ENCODE measurements around the gene TDG. TPM values are rescaled to one million over a fixed set of nuclear protein-coding genes. Genes with fewer than 3 reads are reported as not detected.

The TDG gene
- total RNA-seq, 1 experiment from 2014 or later: 33.0 TPM

DNA sequence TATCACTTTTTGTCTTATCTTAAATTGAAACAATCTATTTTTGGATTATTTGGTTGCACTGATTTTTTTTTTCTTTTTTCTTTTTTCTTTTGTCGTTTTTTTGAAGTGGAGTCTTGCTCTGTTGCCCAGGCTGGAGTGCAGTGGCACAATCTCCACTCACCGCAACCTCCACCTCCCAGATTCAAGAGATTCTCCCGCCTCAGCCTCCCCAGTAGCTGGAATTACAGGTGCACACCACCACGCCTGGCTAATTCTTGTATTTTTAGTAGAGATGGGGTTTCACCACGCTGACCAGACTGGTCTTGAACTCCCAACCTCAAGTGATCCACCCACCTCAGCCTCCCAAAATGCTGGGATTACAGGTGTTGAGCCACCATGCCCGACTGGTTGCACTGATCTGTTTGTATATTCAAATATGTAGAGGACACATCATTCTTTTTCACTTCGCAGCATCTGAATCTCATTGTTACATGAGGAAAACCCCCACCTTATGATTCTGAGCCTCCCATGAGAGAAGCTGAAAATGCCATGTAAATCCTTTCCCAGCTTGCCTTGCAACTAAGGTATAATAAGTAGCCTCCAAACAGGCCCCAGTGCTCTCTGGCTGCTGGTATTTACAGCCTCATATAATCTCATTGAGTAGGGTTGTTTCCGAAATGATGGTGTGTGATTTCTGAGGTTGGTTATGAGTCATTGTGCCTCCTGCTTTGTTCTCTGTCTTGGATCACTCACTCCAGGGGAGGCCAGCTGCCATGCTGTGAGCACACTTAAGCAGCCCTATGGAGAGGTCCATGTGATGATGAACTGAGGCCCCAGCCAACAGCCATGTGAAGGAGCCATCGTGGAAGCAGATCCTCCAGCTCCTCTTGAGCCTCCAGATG lies 40.7 kb upstream of the TDG start (continued):
- TF ChIP-seq, protein P1, sequence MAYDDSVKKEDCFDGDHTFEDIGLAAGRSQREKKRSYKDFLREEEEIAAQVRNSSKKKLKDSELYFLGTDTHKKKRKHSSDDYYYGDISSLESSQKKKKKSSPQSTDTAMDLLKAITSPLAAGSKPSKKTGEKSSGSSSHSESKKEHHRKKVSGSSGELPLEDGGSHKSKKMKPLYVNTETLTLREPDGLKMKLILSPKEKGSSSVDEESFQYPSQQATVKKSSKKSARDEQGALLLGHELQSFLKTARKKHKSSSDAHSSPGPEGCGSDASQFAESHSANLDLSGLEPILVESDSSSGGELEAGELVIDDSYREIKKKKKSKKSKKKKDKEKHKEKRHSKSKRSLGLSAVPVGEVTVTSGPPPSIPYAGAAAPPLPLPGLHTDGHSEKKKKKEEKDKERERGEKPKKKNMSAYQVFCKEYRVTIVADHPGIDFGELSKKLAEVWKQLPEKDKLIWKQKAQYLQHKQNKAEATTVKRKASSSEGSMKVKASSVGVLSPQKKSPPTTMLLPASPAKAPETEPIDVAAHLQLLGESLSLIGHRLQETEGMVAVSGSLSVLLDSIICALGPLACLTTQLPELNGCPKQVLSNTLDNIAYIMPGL (CRISPR knock-in tag; IDR thresholded peaks at IDR 0.05): no peak
- TF ChIP-seq, protein P2, sequence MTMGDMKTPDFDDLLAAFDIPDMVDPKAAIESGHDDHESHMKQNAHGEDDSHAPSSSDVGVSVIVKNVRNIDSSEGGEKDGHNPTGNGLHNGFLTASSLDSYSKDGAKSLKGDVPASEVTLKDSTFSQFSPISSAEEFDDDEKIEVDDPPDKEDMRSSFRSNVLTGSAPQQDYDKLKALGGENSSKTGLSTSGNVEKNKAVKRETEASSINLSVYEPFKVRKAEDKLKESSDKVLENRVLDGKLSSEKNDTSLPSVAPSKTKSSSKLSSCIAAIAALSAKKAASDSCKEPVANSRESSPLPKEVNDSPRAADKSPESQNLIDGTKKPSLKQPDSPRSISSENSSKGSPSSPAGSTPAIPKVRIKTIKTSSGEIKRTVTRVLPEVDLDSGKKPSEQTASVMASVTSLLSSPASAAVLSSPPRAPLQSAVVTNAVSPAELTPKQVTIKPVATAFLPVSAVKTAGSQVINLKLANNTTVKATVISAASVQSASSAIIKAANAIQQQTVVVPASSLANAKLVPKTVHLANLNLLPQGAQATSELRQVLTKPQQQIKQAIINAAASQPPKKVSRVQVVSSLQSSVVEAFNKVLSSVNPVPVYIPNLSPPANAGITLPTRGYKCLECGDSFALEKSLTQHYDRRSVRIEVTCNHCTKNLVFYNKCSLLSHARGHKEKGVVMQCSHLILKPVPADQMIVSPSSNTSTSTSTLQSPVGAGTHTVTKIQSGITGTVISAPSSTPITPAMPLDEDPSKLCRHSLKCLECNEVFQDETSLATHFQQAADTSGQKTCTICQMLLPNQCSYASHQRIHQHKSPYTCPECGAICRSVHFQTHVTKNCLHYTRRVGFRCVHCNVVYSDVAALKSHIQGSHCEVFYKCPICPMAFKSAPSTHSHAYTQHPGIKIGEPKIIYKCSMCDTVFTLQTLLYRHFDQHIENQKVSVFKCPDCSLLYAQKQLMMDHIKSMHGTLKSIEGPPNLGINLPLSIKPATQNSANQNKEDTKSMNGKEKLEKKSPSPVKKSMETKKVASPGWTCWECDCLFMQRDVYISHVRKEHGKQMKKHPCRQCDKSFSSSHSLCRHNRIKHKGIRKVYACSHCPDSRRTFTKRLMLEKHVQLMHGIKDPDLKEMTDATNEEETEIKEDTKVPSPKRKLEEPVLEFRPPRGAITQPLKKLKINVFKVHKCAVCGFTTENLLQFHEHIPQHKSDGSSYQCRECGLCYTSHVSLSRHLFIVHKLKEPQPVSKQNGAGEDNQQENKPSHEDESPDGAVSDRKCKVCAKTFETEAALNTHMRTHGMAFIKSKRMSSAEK (CRISPR knock-in tag; IDR thresholded peaks at IDR 0.05; ENCODE audit: borderline replicate concordance): no peak

DNA sequence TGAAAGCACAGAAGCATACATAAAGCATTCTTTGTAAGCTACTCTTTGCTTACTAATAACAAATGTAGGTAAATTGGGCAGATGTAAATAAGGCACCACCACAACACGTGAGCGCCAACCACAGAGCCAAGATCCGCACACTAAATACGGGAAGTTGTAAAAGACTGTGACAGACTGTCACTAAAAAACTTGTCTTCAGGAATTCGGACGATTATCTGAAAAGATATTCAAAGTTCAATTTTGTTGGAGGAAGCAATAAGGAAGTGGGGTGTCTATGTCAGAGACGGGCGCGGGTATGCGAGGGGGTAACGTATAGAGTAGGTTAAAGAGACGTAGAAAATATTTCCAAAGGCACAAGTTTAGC lies 37.0 kb upstream of the TDG start:
- H3K9me3 Mint-ChIP-seq: no peaks in the 10 kb centered on the region
- no peaks in the 10 kb centered on the region for H3K27me3 Mint-ChIP-seq (ENCODE audit: low read depth)
- peak overlapping the region; percentile 87 for H3K4me3 Mint-ChIP-seq
- DNase-seq (ENCODE audit: low spot score) (no peak), ATAC-seq (no peak)
- H3K4me1 Mint-ChIP-seq: peaks cover 28% of the 10 kb centered on the region
- ChIA-PET CTCF (no interaction called here), POLR2A (interaction anchor here (1.2 kb wide), 1 partner anchor 37 kb away, joined by 3 read pairs; the partner anchor contains the start of gene TDG)
- H3K36me3 Mint-ChIP-seq: peaks cover 27% of the 10 kb centered on the region
- H3K27ac Mint-ChIP-seq: peak overlapping the region; percentile 99
- TF ChIP-seq, protein P3, sequence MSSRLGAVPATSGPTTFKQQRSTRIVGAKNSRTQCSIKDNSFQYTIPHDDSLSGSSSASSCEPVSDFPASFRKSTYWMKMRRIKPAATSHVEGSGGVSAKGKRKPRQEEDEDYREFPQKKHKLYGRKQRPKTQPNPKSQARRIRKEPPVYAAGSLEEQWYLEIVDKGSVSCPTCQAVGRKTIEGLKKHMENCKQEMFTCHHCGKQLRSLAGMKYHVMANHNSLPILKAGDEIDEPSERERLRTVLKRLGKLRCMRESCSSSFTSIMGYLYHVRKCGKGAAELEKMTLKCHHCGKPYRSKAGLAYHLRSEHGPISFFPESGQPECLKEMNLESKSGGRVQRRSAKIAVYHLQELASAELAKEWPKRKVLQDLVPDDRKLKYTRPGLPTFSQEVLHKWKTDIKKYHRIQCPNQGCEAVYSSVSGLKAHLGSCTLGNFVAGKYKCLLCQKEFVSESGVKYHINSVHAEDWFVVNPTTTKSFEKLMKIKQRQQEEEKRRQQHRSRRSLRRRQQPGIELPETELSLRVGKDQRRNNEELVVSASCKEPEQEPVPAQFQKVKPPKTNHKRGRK (CRISPR knock-in tag; IDR thresholded peaks at IDR 0.05; ENCODE audit: borderline replicate concordance): no peak
- TF ChIP-seq, protein P4, sequence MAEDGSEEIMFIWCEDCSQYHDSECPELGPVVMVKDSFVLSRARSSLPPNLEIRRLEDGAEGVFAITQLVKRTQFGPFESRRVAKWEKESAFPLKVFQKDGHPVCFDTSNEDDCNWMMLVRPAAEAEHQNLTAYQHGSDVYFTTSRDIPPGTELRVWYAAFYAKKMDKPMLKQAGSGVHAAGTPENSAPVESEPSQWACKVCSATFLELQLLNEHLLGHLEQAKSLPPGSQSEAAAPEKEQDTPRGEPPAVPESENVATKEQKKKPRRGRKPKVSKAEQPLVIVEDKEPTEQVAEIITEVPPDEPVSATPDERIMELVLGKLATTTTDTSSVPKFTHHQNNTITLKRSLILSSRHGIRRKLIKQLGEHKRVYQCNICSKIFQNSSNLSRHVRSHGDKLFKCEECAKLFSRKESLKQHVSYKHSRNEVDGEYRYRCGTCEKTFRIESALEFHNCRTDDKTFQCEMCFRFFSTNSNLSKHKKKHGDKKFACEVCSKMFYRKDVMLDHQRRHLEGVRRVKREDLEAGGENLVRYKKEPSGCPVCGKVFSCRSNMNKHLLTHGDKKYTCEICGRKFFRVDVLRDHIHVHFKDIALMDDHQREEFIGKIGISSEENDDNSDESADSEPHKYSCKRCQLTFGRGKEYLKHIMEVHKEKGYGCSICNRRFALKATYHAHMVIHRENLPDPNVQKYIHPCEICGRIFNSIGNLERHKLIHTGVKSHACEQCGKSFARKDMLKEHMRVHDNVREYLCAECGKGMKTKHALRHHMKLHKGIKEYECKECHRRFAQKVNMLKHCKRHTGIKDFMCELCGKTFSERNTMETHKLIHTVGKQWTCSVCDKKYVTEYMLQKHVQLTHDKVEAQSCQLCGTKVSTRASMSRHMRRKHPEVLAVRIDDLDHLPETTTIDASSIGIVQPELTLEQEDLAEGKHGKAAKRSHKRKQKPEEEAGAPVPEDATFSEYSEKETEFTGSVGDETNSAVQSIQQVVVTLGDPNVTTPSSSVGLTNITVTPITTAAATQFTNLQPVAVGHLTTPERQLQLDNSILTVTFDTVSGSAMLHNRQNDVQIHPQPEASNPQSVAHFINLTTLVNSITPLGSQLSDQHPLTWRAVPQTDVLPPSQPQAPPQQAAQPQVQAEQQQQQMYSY (CRISPR knock-in tag; IDR thresholded peaks at IDR 0.05): no peak
- TF ChIP-seq, protein P5, sequence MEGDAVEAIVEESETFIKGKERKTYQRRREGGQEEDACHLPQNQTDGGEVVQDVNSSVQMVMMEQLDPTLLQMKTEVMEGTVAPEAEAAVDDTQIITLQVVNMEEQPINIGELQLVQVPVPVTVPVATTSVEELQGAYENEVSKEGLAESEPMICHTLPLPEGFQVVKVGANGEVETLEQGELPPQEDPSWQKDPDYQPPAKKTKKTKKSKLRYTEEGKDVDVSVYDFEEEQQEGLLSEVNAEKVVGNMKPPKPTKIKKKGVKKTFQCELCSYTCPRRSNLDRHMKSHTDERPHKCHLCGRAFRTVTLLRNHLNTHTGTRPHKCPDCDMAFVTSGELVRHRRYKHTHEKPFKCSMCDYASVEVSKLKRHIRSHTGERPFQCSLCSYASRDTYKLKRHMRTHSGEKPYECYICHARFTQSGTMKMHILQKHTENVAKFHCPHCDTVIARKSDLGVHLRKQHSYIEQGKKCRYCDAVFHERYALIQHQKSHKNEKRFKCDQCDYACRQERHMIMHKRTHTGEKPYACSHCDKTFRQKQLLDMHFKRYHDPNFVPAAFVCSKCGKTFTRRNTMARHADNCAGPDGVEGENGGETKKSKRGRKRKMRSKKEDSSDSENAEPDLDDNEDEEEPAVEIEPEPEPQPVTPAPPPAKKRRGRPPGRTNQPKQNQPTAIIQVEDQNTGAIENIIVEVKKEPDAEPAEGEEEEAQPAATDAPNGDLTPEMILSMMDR (IDR thresholded peaks at IDR 0.05): no peak
- TF ChIP-seq, protein P6, sequence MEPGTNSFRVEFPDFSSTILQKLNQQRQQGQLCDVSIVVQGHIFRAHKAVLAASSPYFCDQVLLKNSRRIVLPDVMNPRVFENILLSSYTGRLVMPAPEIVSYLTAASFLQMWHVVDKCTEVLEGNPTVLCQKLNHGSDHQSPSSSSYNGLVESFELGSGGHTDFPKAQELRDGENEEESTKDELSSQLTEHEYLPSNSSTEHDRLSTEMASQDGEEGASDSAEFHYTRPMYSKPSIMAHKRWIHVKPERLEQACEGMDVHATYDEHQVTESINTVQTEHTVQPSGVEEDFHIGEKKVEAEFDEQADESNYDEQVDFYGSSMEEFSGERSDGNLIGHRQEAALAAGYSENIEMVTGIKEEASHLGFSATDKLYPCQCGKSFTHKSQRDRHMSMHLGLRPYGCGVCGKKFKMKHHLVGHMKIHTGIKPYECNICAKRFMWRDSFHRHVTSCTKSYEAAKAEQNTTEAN (CRISPR knock-in tag; IDR thresholded peaks at IDR 0.05): no peak
- no peak for TF ChIP-seq ATF1 (CRISPR knock-in tag; IDR thresholded peaks at IDR 0.05)
- no peak for TF ChIP-seq ZNF263 (CRISPR knock-in tag; IDR thresholded peaks at IDR 0.05; ENCODE audit: low read depth)
- TF ChIP-seq KAT7 (CRISPR knock-in tag; IDR thresholded peaks at IDR 0.05; ENCODE audit: borderline replicate concordance): no peak
- no peak for TF ChIP-seq GRHL2 (CRISPR knock-in tag; IDR thresholded peaks at IDR 0.05; ENCODE audit: insufficient replicate concordance, severe bottlenecking)
- TF ChIP-seq, protein P7, sequence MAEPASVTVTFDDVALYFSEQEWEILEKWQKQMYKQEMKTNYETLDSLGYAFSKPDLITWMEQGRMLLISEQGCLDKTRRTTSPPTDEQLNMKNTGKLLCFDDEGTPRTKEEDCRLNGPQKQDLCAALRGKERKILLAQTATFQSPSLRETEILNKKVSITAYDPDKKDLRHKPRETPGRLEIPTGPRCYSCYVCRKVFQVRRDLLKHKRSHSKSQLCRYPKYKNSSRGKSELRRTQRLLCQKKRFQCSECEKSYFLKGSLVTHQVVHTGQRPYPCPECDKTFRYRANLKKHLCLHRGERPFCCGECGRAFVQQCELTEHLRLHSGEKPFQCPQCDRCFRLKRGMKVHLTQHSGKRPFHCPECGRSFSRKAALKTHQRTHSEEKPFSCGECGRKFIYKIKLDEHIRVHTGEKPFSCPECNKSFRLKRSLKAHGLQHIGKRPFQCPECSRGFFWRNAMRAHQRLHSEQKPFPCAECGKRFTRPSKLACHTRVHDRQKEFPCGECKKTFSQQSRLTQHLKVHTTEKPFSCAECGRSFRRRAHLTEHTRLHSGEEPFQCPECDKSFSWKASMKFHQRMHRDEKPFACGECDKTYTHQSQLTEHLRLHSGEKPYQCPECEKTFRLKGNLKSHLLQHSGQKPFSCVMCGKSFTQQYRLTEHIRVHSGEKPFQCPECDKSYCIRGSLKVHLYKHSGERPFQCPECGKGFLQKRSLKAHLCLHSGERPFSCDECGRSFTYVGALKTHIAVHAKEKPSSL (CRISPR knock-in tag; conservative IDR thresholded peaks at IDR 0.05): no peak
- no peak for TF ChIP-seq JAZF1 (CRISPR knock-in tag; IDR thresholded peaks at IDR 0.05)
- TF ChIP-seq ESRRA (CRISPR knock-in tag; IDR thresholded peaks at IDR 0.05; ENCODE audit: borderline replicate concordance): no peak
- TF ChIP-seq ZNF219 (CRISPR knock-in tag; IDR thresholded peaks at IDR 0.05; ENCODE audit: borderline replicate concordance): no peak
- no peak for TF ChIP-seq SMAD3 (CRISPR knock-in tag; IDR thresholded peaks at IDR 0.05; ENCODE audit: borderline replicate concordance)
- no peak for TF ChIP-seq TCF7 (CRISPR knock-in tag; IDR thresholded peaks at IDR 0.05; ENCODE audit: low read depth)
